ENCODE data around the gene LRRC14B.
"Not testable (repeated sequence)": the region's sequence is repeated elsewhere in the genome, so short reads cannot be mapped to it uniquely, and the experiment has no call there.

Gene LRRC14B

GRCh38 chr5:243683-244367, 52.5 kb downstream of the LRRC14B start:
- DNase-seq = not testable (repeated sequence)

- DNase-seq = not testable (repeated sequence)
Observed at GRCh38 chr5:245717-246116, 54.4 kb downstream of the LRRC14B start.

All from fibroblast of skin of back (primary cell).